ENCODE data around the gene FAM9C. TPM values are rescaled to one million over a fixed set of nuclear protein-coding genes. Genes with fewer than 3 reads are reported as not detected.

FAM9C gene
- total and polyA plus RNA-seq, 2 donors = 0.07 TPM; not detected in 1

DNA sequence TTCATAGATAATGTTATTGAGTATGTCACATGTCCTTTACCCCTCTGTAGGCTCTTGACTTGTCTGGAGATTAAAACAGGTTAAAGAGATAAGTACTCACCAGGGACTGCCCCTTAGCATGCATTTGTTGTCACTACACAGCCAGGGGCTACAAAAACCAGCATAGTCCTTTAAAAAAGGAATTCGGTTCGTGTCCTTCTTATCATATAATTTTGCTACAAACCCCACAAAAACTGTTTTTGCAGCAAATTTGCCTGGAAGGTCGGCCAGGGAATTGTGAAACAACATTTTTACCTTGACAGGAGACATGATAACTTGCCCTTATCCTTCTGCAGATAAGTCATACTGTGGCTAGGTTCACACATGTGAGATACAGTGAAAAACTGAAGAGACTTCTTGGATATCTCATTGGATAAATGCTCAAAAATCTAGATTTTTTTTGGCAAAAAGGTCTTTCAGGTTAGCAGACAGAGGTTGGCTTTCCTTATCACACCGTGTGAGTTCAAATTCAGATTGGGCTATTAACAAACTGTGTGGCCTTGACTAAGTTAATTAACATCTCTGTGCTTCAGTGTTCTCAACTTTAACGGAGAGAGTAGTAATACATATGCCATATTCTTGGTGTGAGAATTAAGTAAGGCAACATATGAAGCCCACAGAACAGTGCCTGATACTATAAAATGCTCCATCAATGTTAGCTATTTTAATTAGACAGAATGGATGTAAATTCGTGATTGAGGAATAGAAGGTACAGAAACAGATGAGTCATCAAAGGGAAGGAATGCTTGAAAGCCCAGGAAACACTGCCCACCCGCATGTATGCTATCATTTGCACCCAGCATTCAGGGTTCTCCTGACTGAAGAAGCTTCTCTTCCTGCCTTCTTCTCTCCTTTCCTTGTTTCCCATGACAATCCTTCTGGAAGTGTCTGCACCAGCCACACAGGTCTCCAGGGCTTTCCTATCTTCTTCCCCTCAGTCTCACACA is 30.0 kb downstream of the FAM9C start:
- Histone ChIP-seq H3K4me3 (ENCODE audit: low read length in 2 of 2) (no peak overlapping the region), H3K36me3 (ENCODE audit: control insufficient read depth in 2 of 2, insufficient read depth in 2 of 2, low read length in 1 of 2) (no peaks in the 10 kb centered on the region), H3K27me3 (ENCODE audit: control insufficient read depth in 2 of 2, insufficient read depth in 1 of 2, low read length in 1 of 2) (no peaks in the 10 kb centered on the region), H3K4me1 (ENCODE audit: control insufficient read depth in 2 of 2, insufficient read depth in 2 of 2, low read length in 2 of 2) (peaks cover 0 to 17% of the 10 kb centered on the region in 2 donors), H3K27ac (ENCODE audit: low read depth in 1 of 2, low read length in 1 of 2) (no peak overlapping the region), H3K9me3 (ENCODE audit: control insufficient read depth in 2 of 2, insufficient read depth in 1 of 2, low read length in 1 of 2) (no peaks in the 10 kb centered on the region)
- no peak for DNase-seq (ENCODE audit: low read depth in 6 of 9, low spot score in 9 of 9)
- WGBS = 79% methylated on average over 7 of the region's 7 CpGs

DNA sequence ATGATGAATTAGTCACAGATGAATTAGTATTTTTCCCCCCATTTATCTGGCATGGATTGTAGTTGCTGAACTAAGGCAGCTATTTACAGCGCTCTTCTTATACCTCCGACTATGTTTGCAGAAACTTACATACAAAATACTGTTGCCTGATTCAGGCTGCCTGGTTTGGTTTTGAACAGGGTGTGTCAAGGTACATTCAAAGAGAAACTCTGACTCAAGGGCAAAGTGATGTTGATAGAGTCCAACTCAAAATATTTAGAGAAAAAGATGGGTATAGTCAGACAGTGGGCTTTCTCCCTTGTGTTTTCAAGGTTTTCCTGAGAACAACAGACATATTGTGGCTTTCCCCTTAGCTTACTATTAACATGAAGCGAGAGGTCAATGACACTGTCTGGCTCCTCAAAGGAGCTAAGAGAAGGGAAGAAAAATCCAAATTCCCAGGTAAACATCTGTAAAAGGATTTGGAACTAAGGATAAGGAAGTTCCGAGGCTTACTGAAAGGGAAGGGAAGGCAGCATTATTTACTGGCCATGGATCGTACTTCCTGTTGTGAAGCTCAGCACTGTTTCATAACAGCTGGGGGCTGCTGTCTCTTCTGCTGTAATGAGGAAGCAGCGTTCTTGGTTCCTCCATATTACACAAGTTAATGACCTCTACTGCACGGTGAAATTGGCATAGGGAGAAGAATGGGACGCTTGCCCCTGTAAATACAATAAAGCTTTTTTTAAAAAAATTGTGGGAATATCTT is 30.9 kb downstream of the FAM9C start:
- DNase-seq (ENCODE audit: low read depth in 6 of 9, low spot score in 9 of 9) = peak in 2 of 9 donors; percentile 37 to 68
- peaks cover 0 to 17% of the 10 kb centered on the region in 2 donors for H3K4me1 ChIP-seq (ENCODE audit: control insufficient read depth in 2 of 2, insufficient read depth in 2 of 2, low read length in 2 of 2)
- no peaks in the 10 kb centered on the region for H3K27me3 ChIP-seq (ENCODE audit: control insufficient read depth in 2 of 2, insufficient read depth in 1 of 2, low read length in 1 of 2)
- H3K9me3 ChIP-seq (ENCODE audit: control insufficient read depth in 2 of 2, insufficient read depth in 1 of 2, low read length in 1 of 2) = no peaks in the 10 kb centered on the region
- WGBS = 40% methylated on average over 8 of the region's 8 CpGs
- H3K36me3 ChIP-seq (ENCODE audit: control insufficient read depth in 2 of 2, insufficient read depth in 2 of 2, low read length in 1 of 2) = no peaks in the 10 kb centered on the region
- H3K4me3 ChIP-seq (ENCODE audit: low read length in 2 of 2) = no peak overlapping the region
- H3K27ac ChIP-seq (ENCODE audit: low read depth in 1 of 2, low read length in 1 of 2) = peak overlapping the region; percentile 49 to 58

DNA sequence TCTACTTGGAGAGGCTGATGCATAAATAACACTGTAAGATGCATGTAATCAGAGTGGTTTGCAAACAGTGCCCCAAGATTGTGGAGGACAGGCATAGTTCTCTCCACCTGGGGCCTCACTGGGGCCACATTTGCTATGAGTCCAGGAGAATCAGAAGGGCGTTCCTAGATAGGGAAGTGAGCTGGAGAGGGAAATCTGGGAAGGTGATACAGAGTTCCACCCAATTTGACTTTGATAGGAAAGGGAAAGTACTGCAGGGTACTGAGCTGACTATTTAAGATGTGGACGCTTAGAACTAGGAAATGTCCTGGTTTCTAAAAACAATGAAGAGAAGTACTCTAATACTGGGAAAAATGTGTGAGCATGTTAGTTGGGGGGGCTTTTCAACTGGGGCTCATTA is 33.9 kb downstream of the FAM9C start:
- 97% methylated on average over 2 of the region's 2 CpGs for WGBS
- Histone ChIP-seq H3K27ac (ENCODE audit: low read depth in 1 of 2, low read length in 1 of 2) (no peak overlapping the region), H3K9me3 (ENCODE audit: control insufficient read depth in 2 of 2, insufficient read depth in 1 of 2, low read length in 1 of 2) (no peaks in the 10 kb centered on the region), H3K4me3 (ENCODE audit: low read length in 2 of 2) (no peak overlapping the region), H3K36me3 (ENCODE audit: control insufficient read depth in 2 of 2, insufficient read depth in 2 of 2, low read length in 1 of 2) (no peaks in the 10 kb centered on the region), H3K4me1 (ENCODE audit: control insufficient read depth in 2 of 2, insufficient read depth in 2 of 2, low read length in 2 of 2) (peaks cover 2 to 24% of the 10 kb centered on the region in 2 donors), H3K27me3 (ENCODE audit: control insufficient read depth in 2 of 2, insufficient read depth in 1 of 2, low read length in 1 of 2) (no peaks in the 10 kb centered on the region)
- no peak for DNase-seq (ENCODE audit: low read depth in 6 of 9, low spot score in 9 of 9)

DNA sequence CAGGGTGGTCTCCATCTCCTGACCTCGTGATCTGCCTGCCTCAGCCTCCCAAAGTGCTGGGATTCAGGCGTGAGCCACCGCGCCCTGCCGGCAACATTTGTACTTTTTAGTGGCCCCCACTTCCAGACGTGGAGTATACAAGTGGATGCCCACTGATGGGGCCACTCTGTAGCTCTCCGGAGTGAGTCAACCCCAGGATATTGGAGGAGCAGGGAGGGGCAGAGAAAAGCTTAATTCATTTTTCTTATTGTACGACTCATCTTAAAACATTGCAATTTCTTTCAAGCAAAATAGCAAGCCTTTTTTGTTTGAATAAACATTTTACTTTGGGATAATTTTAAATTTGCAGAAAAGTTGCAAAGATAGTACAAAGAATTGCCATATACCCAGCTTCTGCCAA is 34.6 kb downstream of the FAM9C start:
- Histone ChIP-seq H3K36me3 (ENCODE audit: control insufficient read depth in 2 of 2, insufficient read depth in 2 of 2, low read length in 1 of 2) (no peaks in the 10 kb centered on the region), H3K4me1 (ENCODE audit: control insufficient read depth in 2 of 2, insufficient read depth in 2 of 2, low read length in 2 of 2) (peaks cover 2 to 25% of the 10 kb centered on the region in 2 donors), H3K27ac (ENCODE audit: low read depth in 1 of 2, low read length in 1 of 2) (no peak overlapping the region), H3K9me3 (ENCODE audit: control insufficient read depth in 2 of 2, insufficient read depth in 1 of 2, low read length in 1 of 2) (no peaks in the 10 kb centered on the region), H3K4me3 (ENCODE audit: low read length in 2 of 2) (no peak overlapping the region), H3K27me3 (ENCODE audit: control insufficient read depth in 2 of 2, insufficient read depth in 1 of 2, low read length in 1 of 2) (no peaks in the 10 kb centered on the region)
- 99% methylated on average over 8 of the region's 8 CpGs for WGBS
- DNase-seq (ENCODE audit: low read depth in 6 of 9, low spot score in 9 of 9) = no peak

DNA sequence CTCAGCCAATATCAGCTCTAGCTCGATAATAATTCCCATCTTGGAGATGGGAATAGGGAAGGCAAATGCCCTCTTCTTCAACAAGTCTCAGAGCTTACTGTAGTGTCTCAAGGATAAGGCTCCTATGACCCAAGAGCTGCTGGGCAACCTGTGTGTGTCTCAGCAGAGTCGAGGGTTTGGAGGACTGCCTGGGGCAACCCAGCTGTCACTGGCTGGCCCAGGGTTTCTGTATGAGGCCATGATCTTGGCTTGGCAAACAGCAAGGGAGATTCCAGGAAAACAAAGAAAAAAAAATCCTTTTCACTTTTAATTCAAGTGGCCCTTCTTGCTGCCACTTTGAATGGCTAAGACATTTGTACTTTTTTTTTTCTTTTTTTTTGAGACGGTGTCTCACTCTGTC is 35.1 kb downstream of the FAM9C start:
- no peak overlapping the region for H3K27ac ChIP-seq (ENCODE audit: low read depth in 1 of 2, low read length in 1 of 2)
- no peak for DNase-seq (ENCODE audit: low read depth in 6 of 9, low spot score in 9 of 9)
- no peaks in the 10 kb centered on the region for H3K36me3 ChIP-seq (ENCODE audit: control insufficient read depth in 2 of 2, insufficient read depth in 2 of 2, low read length in 1 of 2)
- no peaks in the 10 kb centered on the region for H3K9me3 ChIP-seq (ENCODE audit: control insufficient read depth in 2 of 2, insufficient read depth in 1 of 2, low read length in 1 of 2)
- peaks cover 2 to 24% of the 10 kb centered on the region in 2 donors for H3K4me1 ChIP-seq (ENCODE audit: control insufficient read depth in 2 of 2, insufficient read depth in 2 of 2, low read length in 2 of 2)
- no peak overlapping the region for H3K4me3 ChIP-seq (ENCODE audit: low read length in 2 of 2)
- whole genome bisulfite sequencing = 90% methylated on average over 3 of the region's 3 CpGs
- no peaks in the 10 kb centered on the region for H3K27me3 ChIP-seq (ENCODE audit: control insufficient read depth in 2 of 2, insufficient read depth in 1 of 2, low read length in 1 of 2)

DNA sequence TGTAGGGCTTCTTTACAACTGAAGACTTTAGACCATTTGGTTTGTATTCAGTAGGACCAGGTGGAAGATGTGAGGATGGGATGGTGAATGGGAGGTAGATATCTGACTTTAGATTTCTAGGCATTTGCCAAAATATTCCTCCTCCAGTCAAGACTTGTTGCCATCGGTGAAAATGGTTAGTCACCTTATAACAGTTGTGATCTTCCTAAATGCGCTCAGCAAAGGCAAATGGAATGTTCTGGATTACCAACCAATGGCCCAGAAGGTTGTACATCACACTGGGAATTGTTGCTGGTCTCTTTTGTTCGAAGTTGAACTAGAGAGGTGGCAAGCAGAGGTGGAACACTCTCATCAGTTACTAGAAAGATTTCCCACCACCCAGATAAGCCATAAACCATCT is 35.6 kb downstream of the FAM9C start:
- Histone ChIP-seq H3K9me3 (ENCODE audit: control insufficient read depth in 2 of 2, insufficient read depth in 1 of 2, low read length in 1 of 2) (no peaks in the 10 kb centered on the region), H3K36me3 (ENCODE audit: control insufficient read depth in 2 of 2, insufficient read depth in 2 of 2, low read length in 1 of 2) (no peaks in the 10 kb centered on the region), H3K4me1 (ENCODE audit: control insufficient read depth in 2 of 2, insufficient read depth in 2 of 2, low read length in 2 of 2) (peaks cover 2 to 20% of the 10 kb centered on the region in 2 donors), H3K27ac (ENCODE audit: low read depth in 1 of 2, low read length in 1 of 2) (no peak overlapping the region), H3K27me3 (ENCODE audit: control insufficient read depth in 2 of 2, insufficient read depth in 1 of 2, low read length in 1 of 2) (no peaks in the 10 kb centered on the region), H3K4me3 (ENCODE audit: low read length in 2 of 2) (no peak overlapping the region)
- WGBS = 96% methylated on average over 3 of the region's 3 CpGs
- DNase-seq (ENCODE audit: low read depth in 6 of 9, low spot score in 9 of 9) = no peak

DNA sequence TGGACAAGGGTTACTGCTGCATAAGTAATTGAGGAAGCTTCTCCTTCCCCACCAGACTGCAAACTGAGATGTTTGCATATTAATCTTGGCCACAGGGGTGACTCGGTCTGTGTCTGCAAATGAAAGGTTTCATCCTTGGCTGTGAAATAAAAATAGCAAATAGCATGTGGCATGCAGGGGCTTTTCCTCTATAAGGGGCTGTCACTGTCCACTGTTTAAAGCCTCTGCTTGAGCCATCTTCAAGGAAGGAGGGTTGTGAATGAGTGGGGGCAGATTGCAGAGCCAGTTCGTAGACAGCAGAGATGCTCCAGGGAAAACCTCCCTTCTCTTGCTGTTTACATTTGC is 36.3 kb downstream of the FAM9C start:
- Histone ChIP-seq H3K27me3 (ENCODE audit: control insufficient read depth in 2 of 2, insufficient read depth in 1 of 2, low read length in 1 of 2) (no peaks in the 10 kb centered on the region), H3K4me1 (ENCODE audit: control insufficient read depth in 2 of 2, insufficient read depth in 2 of 2, low read length in 2 of 2) (peaks cover 2 to 14% of the 10 kb centered on the region in 2 donors), H3K4me3 (ENCODE audit: low read length in 2 of 2) (no peak overlapping the region), H3K36me3 (ENCODE audit: control insufficient read depth in 2 of 2, insufficient read depth in 2 of 2, low read length in 1 of 2) (no peaks in the 10 kb centered on the region), H3K27ac (ENCODE audit: low read depth in 1 of 2, low read length in 1 of 2) (no peak overlapping the region), H3K9me3 (ENCODE audit: control insufficient read depth in 2 of 2, insufficient read depth in 1 of 2, low read length in 1 of 2) (no peaks in the 10 kb centered on the region)
- 76% methylated on average over 2 of the region's 2 CpGs for WGBS
- DNase-seq (ENCODE audit: low read depth in 6 of 9, low spot score in 9 of 9) = no peak

DNA sequence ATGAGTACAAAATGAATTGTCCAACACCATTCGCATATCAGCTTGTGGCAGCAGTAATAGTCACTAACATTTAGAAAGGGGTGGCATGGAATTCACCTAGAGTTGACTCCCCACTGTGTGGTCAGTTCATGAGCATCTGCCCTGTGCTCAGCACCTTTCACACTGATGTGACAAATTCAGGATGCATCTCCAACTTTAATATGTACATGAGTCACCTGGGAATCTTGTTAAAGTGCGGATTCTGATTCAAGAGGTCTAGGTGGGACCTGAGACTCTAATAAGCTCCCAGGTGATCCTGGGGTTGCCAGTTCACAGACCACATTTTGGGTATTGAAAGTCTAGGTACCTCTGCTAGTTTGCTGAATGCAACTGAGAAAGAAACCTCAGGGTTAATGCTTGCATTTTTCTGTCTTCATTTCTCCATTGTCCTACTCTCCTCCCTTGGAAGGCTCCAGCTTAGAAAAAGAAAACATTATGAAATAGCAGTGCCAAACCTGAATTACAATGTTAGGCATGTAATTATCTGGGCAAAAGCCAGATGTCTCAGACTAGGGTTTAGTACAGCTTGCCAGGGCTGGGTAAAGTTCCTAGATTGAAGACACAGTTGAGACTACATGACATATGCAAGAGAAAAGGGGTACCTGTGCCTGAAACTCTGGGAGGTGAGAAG is 36.8 kb downstream of the FAM9C start:
- no peak for DNase-seq (ENCODE audit: low read depth in 6 of 9, low spot score in 9 of 9)
- no peaks in the 10 kb centered on the region for H3K36me3 ChIP-seq (ENCODE audit: control insufficient read depth in 2 of 2, insufficient read depth in 2 of 2, low read length in 1 of 2)
- no peaks in the 10 kb centered on the region for H3K9me3 ChIP-seq (ENCODE audit: control insufficient read depth in 2 of 2, insufficient read depth in 1 of 2, low read length in 1 of 2)
- WGBS = 99% methylated on average over 2 of the region's 2 CpGs
- H3K27me3 ChIP-seq (ENCODE audit: control insufficient read depth in 2 of 2, insufficient read depth in 1 of 2, low read length in 1 of 2) = no peaks in the 10 kb centered on the region
- no peak overlapping the region for H3K27ac ChIP-seq (ENCODE audit: low read depth in 1 of 2, low read length in 1 of 2)
- no peak overlapping the region for H3K4me3 ChIP-seq (ENCODE audit: low read length in 2 of 2)
- H3K4me1 ChIP-seq (ENCODE audit: control insufficient read depth in 2 of 2, insufficient read depth in 2 of 2, low read length in 2 of 2) = peaks cover 2 to 14% of the 10 kb centered on the region in 2 donors
